Measurements from ENCODE around the gene OPCML.

Gene OPCML

GRCh38 chr11:132872211-132872610 is 660.1 kb downstream of the OPCML start:
- DNase-seq = no peak

GRCh38 chr11:132866783-132867545 is 665.3 kb downstream of the OPCML start:
- DNase-seq = peak; percentile 68

GRCh38 chr11:132865623-132866022 is 666.7 kb downstream of the OPCML start:
- no peak for DNase-seq

GRCh38 chr11:132864811-132865576 is 667.3 kb downstream of the OPCML start:
- no peak for DNase-seq

- no peak for DNase-seq
Measured at GRCh38 chr11:132862933-132863332, 669.4 kb downstream of the OPCML start.

GRCh38 chr11:132862137-132862536 is 670.2 kb downstream of the OPCML start:
- DNase-seq = no peak

GRCh38 chr11:132859306-132859705 is 673.0 kb downstream of the OPCML start:
- no peak for DNase-seq

- DNase-seq = peak; percentile 51
Measured at GRCh38 chr11:132858223-132858622, 674.1 kb downstream of the OPCML start.

GRCh38 chr11:132856032-132856431 is 676.3 kb downstream of the OPCML start:
- DNase-seq = no peak

- no peak for DNase-seq
Measured at GRCh38 chr11:132855516-132855915, 676.8 kb downstream of the OPCML start.

- DNase-seq = no peak
Measured at GRCh38 chr11:132853886-132854285, 678.4 kb downstream of the OPCML start.

- DNase-seq = no peak
Measured at GRCh38 chr11:132852361-132852760, 679.9 kb downstream of the OPCML start.

- no peak for DNase-seq
Measured at GRCh38 chr11:132851247-132851646, 681.1 kb downstream of the OPCML start.

- DNase-seq = no peak
Measured at GRCh38 chr11:132850266-132850665, 682.0 kb downstream of the OPCML start.

GRCh38 chr11:132848336-132848735 is 684.0 kb downstream of the OPCML start:
- peak; percentile 80 for DNase-seq

- DNase-seq = no peak
Measured at GRCh38 chr11:132846075-132846474, 686.2 kb downstream of the OPCML start.

- DNase-seq = peak; percentile 97
Measured at GRCh38 chr11:132844956-132845696, 687.2 kb downstream of the OPCML start.

- no peak for DNase-seq
Measured at GRCh38 chr11:132840660-132841059, 691.6 kb downstream of the OPCML start.

- DNase-seq = no peak
Measured at GRCh38 chr11:132840191-132840590, 692.1 kb downstream of the OPCML start.

- DNase-seq = no peak
Measured at GRCh38 chr11:132839236-132839945, 692.9 kb downstream of the OPCML start.

- peak; percentile 88 for DNase-seq
Measured at GRCh38 chr11:132838627-132839026, 693.7 kb downstream of the OPCML start.

GRCh38 chr11:132831272-132831671 is 701.0 kb downstream of the OPCML start:
- DNase-seq = no peak

- DNase-seq = no peak
Measured at GRCh38 chr11:132824642-132825041, 707.7 kb downstream of the OPCML start.

All from fibroblast of skin of right biceps (primary cell).